Measurements from ENCODE around the gene CLEC16A. TPM values are rescaled to one million over a fixed set of nuclear protein-coding genes. Genes with fewer than 3 reads are reported as not detected.

Gene CLEC16A
- total RNA-seq, 4 donors from 2014 or later: 19.9 to 38.3 (median 35.0) TPM

GRCh38 chr16:11202260-11203091 is 258.1 kb downstream of the CLEC16A start:
- WGBS, 2 donors (ENCODE audit: low coverage in 1 of 2): 51 to 68% methylated on average over 3 to 5 of the region's 13 CpGs
- TF ChIP-seq EP300 (IDR thresholded peaks at IDR 0.05) (no peak), POLR2AphosphoS5 (IDR thresholded peaks at IDR 0.05) (no peak), POLR2A (IDR thresholded peaks at IDR 0.05) (no peak), CTCF (IDR thresholded peaks at IDR 0.05) (no peak)
- peaks cover 0 to 8% (median 0%) of the 10 kb centered on the region in 3 donors for H3K4me1 ChIP-seq
- no peaks in the 10 kb centered on the region for H3K36me3 ChIP-seq
- H3K27me3 ChIP-seq: no peaks in the 10 kb centered on the region
- peaks cover 0 to 3% (median 0%) of the 10 kb centered on the region in 3 donors for H3K9me3 ChIP-seq
- H3K27ac ChIP-seq: no peak overlapping the region
- no peak for ATAC-seq
- no peak overlapping the region for H3K4me3 ChIP-seq

- WGBS, 2 donors (ENCODE audit: low coverage in 1 of 2): 66% methylated on average over 6 of the region's 7 CpGs; no CpG with 5 or more reads in 1 of the 2 donors
- peaks cover 0 to 10% (median 0%) of the 10 kb centered on the region in 3 donors for H3K9me3 ChIP-seq
- ATAC-seq: no peak
- no peaks in the 10 kb centered on the region for H3K36me3 ChIP-seq
- no peaks in the 10 kb centered on the region for H3K27me3 ChIP-seq
- H3K4me1 ChIP-seq: peaks cover 0 to 8% (median 0%) of the 10 kb centered on the region in 3 donors
- TF ChIP-seq POLR2A (IDR thresholded peaks at IDR 0.05) (no peak), POLR2AphosphoS5 (IDR thresholded peaks at IDR 0.05) (no peak), EP300 (IDR thresholded peaks at IDR 0.05) (no peak), CTCF (IDR thresholded peaks at IDR 0.05) (no peak)
- no peak overlapping the region for H3K4me3 ChIP-seq
- H3K27ac ChIP-seq: no peak overlapping the region
These were observed 258.8 kb downstream of the CLEC16A start for GRCh38 chr16:11203111-11203623.

- no peak overlapping the region for H3K4me3 ChIP-seq
- H3K4me1 ChIP-seq: peaks cover 0 to 8% (median 0%) of the 10 kb centered on the region in 3 donors
- H3K9me3 ChIP-seq: peaks cover 0 to 12% (median 0%) of the 10 kb centered on the region in 3 donors
- no peak overlapping the region for H3K27ac ChIP-seq
- ATAC-seq: no peak
- TF ChIP-seq POLR2A (IDR thresholded peaks at IDR 0.05) (no peak), EP300 (IDR thresholded peaks at IDR 0.05) (no peak), POLR2AphosphoS5 (IDR thresholded peaks at IDR 0.05) (no peak), CTCF (IDR thresholded peaks at IDR 0.05) (no peak)
- H3K36me3 ChIP-seq: no peaks in the 10 kb centered on the region
- 58 to 100% methylated on average over 1 to 4 of the region's 4 CpGs for WGBS, 2 donors (ENCODE audit: low coverage in 1 of 2)
- H3K27me3 ChIP-seq: no peaks in the 10 kb centered on the region
These were observed 260.2 kb downstream of the CLEC16A start for GRCh38 chr16:11204513-11205047.

- no peak for ATAC-seq
- Histone ChIP-seq H3K36me3 (no peaks in the 10 kb centered on the region), H3K27ac (no peak overlapping the region), H3K27me3 (no peaks in the 10 kb centered on the region), H3K4me1 (peaks cover 0 to 8% (median 0%) of the 10 kb centered on the region in 3 donors), H3K9me3 (peaks cover 0 to 12% (median 0%) of the 10 kb centered on the region in 3 donors), H3K4me3 (no peak overlapping the region)
- 89% methylated on average over 13 of the region's 19 CpGs; no CpG with 5 or more reads in 1 of the 2 donors for WGBS, 2 donors (ENCODE audit: low coverage in 1 of 2)
- TF ChIP-seq CTCF (IDR thresholded peaks at IDR 0.05) (no peak), EP300 (IDR thresholded peaks at IDR 0.05) (no peak), POLR2A (IDR thresholded peaks at IDR 0.05) (no peak), POLR2AphosphoS5 (IDR thresholded peaks at IDR 0.05) (no peak)
These were observed 260.8 kb downstream of the CLEC16A start for GRCh38 chr16:11205065-11205699.

Data from gastroesophageal sphincter (tissue), 4 donors.